Epithelial cell of esophagus (primary cell): ENCODE data around the gene COQ8A.
"Not testable (repeated sequence)": the region's sequence is repeated elsewhere in the genome, so short reads cannot be mapped to it uniquely, and the experiment has no call there.

Experiments used
- DNase-seq: peaks from one replicate; pipeline ENCODE4 v3.0.0; 2010; ENCODE audit warnings: low read depth
- H3K4me3 ChIP-seq: 2 replicates; pipeline ENCODE4 v1.5.1; 2011; ENCODE audit warnings: mild to moderate bottlenecking, low read length, control low read depth
- TF ChIP-seq, protein P1 (sequence below): IDR thresholded peaks from 2 replicates; pipeline ENCODE4 v1.5.1; 2011; ENCODE audit warnings: low read depth, mild to moderate bottlenecking, low read length, control low read depth, inconsistent platforms; ENCODE audit not compliant: insufficient read depth; ENCODE audit errors: missing control alignments

Gene COQ8A

DNA sequence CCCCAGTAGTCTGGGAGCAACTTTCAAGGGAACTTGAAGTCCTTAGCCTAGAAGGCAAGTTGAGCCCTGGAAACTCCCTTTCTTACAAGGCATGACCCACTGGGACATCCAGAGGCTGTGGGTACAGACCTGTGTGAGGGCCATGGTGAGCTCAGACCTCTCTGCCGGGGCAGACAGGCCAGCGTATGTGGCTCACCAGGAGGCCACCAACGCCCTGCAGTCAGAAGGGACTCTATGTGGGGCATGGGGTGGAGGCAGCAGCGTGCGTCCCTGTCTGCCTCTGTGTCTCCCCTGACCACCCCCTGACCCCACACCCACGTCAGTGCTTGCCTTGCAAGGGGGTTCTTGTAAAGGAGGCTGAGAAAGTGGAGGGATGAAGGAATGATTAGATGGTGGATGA, 10.8 kb downstream of the COQ8A start:
- no peak for DNase-seq
- no peak overlapping the region for H3K4me3 ChIP-seq
- TF ChIP-seq, protein P1, sequence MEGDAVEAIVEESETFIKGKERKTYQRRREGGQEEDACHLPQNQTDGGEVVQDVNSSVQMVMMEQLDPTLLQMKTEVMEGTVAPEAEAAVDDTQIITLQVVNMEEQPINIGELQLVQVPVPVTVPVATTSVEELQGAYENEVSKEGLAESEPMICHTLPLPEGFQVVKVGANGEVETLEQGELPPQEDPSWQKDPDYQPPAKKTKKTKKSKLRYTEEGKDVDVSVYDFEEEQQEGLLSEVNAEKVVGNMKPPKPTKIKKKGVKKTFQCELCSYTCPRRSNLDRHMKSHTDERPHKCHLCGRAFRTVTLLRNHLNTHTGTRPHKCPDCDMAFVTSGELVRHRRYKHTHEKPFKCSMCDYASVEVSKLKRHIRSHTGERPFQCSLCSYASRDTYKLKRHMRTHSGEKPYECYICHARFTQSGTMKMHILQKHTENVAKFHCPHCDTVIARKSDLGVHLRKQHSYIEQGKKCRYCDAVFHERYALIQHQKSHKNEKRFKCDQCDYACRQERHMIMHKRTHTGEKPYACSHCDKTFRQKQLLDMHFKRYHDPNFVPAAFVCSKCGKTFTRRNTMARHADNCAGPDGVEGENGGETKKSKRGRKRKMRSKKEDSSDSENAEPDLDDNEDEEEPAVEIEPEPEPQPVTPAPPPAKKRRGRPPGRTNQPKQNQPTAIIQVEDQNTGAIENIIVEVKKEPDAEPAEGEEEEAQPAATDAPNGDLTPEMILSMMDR: no peak

DNA sequence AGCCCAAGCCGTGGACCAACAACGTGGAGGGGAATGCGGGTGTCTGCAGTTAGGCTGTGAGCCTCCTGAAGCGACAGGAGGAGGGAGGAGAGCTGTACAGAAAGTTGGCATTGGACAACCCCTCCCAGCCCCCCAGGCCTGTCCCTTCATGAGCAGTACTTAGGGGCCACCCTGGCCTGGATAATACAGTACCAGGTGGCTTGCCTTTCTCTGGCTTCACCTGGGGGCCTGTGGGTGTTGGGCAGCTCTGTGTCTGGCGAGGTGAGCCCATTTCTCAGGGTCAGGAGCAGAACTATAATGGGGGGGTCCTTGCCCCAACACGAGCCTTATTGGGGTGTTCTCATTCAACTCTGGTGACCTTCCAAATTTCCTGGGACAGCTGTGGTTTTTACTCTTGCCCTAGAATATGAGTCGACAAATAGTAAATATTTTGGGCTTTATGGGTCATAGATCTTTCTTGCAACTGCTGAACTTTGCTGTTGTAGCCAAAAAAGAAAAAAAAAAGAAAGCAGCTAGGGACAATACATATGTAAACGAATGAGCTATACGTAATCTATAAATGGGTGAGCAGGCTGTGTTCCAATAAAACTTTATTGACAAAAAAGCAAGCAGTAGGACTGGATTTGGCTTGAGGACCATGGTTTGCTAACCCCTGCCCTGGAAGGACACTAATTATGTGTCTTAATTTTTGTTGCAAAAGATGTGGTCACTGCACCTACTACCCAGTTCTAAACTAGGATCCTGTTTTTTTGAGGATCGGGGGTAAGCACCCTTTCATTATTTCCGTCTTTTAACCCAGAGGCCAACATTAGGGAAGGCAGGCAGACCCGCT, 11.4 kb downstream of the COQ8A start:
- TF ChIP-seq, protein P1: no peak
- DNase-seq: no peak
- H3K4me3 ChIP-seq: no peak overlapping the region

DNA sequence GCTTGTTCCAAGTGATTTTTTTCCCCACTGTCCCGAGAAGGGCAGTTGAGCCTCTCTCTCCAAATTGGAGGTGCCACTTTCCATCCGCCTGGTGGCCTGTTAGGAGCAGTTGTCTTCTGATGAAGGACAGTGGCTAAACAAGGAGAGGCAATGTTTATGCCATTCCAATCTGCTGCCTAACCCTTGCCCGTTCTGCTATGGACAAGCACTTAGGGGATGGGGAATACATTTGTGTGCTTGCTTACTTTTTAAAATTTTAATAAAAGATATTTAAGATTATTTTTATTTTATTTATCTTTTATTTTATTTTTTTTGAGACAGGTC, 12.0 kb downstream of the COQ8A start:
- DNase-seq: no peak
- H3K4me3 ChIP-seq: no peak overlapping the region
- TF ChIP-seq, protein P1: no peak

DNA sequence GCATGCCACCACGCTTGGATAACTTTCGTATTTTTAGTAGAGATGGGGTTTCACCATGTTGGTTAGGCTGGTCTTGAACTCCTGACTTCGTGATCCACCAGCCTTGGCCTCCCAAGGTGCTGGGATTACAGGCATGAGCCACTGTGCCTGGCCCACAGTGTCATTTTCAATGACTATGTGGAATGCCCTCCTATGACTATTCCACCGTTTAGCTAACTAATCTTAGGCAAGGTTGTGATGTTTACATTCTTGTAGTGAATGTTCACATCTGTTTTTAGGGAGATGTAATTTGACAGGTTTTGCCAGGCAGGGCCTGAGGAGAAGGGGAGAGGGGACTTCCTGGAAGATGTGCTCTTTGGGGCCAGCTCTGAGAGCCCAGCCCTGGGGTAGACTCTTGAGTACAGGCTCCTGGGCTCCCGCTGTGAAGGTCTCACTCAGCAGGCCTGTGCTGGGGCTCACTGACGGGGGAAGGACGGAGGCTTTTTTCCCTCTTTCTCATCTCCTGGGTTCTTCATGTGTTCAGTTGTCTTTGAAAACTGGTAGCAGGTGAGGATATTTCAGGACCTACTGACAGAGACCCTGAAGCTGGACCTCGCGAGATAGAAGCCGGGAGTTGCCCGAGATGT, 13.2 kb downstream of the COQ8A start:
- no peak overlapping the region for H3K4me3 ChIP-seq
- TF ChIP-seq, protein P1: no peak
- DNase-seq: no peak

DNA sequence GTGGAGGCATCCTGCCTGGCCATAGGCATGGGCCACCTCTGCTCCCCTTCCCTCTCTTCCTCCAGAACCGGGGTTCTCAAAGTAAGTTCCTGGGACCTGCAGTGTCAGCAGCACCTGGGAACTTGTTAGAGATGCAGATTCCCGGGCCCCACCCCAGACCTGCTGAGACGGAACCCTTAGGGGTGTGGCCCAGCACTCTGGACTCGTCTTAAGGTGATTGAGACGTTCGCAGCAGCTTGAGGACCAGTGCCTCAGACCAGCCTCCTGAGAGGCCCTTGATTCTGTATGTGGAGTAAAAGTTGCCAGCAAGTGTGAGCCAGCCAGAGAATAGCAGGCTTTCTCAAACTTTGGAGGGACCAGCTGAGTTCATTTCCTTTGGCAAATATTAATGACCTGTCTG, 14.2 kb downstream of the COQ8A start:
- no peak overlapping the region for H3K4me3 ChIP-seq
- TF ChIP-seq, protein P1: no peak
- no peak for DNase-seq

DNA sequence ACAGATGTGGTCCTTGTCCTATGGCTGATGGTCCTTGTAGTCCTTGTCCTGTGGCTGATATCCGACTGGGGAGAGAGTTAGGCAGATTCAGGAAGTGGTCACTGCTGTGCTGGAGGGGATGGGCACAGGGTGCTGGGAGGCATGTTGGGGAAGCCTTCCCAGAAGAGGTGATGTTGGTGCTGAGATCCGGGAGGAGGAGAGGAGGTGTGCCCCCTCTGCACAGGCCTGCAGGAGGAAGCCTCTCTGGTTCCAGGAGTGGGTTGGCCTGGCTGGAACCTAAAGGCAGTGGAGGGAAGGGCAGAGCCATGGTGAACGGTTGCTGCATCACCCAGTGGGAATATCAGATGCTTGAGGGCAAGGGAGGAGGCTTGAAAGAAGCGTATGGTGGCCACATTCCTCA, 14.7 kb downstream of the COQ8A start:
- DNase-seq: no peak
- no peak overlapping the region for H3K4me3 ChIP-seq
- TF ChIP-seq, protein P1: no peak

DNA sequence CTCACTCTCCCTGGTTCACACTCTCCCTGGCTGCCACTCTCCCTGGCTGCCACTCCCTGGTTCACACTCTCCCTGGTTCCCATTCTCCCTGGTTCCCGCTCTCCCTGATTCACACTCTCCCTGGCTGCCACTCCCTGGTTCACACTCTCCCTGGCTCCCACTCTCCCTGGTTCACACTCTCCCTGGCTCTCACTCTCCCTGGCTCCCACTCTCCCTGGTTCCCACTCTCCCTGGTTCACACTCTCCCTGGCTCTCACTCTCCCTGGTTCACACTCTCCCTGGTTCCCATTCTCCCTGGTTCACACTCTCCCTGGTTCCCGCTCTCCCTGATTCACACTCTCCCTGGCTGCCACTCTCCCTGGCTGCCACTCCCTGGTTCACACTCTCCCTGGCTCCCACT, 15.8 kb downstream of the COQ8A start:
- DNase-seq, H3K4me3 ChIP-seq: not testable (repeated sequence)
